ENCODE results near the gene HDAC9.
"Not testable (repeated sequence)": the region's sequence is repeated elsewhere in the genome, so short reads cannot be mapped to it uniquely, and the experiment has no call there.

Gene HDAC9

DNA sequence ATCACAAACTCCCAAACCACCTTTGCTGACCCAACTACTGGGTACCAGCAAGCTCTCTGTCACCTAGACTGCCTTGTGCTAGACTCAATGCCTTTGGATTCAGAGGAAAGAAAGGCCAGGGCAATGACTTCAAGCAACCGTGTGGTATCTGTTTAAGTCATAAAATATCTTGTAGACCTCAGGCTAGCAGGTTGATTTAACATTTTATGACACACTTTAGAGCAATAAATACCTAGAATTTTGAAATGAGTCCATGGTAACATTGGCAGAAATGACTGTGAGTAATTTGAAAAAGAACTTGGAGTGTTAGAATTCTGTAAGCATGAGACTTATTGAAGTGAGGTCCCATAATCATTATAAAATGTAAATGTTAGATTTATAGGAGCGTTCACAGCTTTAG lies 534.7 kb downstream of the HDAC9 start:
- no peak for TF ChIP-seq CTCF (IDR thresholded peaks at IDR 0.05; ENCODE audit: insufficient read depth, missing control alignments)
- DNase-seq (ENCODE audit: insufficient read length, low spot score) (no peak), FAIRE-seq (no peak)

GRCh38 chr7:19032942-19033341 lies 537.4 kb downstream of the HDAC9 start:
- DNase-seq (ENCODE audit: insufficient read length, low spot score); FAIRE-seq: not testable (repeated sequence)

DNA sequence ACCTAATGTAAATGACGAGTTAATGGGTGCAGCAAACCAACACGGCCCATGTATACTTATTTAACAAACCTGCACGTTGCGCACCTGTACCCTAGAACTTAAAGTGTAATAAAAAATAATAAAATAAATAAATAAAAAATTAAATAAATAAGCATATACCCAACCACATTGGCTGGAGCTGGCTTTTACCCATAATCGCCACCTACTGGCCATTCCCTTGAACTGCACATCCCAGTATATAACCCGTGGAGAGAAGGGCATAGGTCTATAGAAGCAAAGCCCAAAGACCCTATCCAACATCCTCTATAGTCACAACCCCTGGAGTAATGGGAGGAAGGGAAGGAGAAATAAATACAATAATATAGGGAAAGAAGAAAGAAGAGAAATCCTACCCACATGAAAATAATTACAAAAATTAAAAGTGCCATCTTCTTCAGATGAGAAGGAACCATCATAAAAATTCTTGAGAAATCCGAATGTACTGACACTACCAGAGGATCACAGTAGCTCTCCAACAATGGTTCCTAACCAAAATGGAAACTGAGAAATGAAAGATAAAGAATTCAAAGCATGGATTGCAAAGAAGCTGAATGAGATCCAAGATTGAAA lies 556.3 kb downstream of the HDAC9 start:
- no peak for FAIRE-seq
- no peak for DNase-seq (ENCODE audit: insufficient read length, low spot score)
- peak; percentile 59 for TF ChIP-seq CTCF (IDR thresholded peaks at IDR 0.05; ENCODE audit: insufficient read depth, missing control alignments)
